HEK293 (cell line): ENCODE results near the gene ANTKMT.

ENCODE experiments used
- BCL11A ChIP-seq: fragments of 450-650 bp; formaldehyde crosslinking; IDR thresholded peaks from 2 replicates; pipeline ENCODE4 v1.5.1; 2016; ENCODE audit warnings: low read depth, missing biosample characterization, missing genetic modification characterization
- FEZF1 ChIP-seq: fragments of 450-650 bp; formaldehyde crosslinking; IDR thresholded peaks from 2 replicates; pipeline ENCODE4 v1.5.1; 2016; ENCODE audit warnings: missing biosample characterization, missing genetic modification characterization
- GLI4 ChIP-seq: fragments of 450-650 bp; formaldehyde crosslinking; IDR thresholded peaks from 2 replicates; pipeline ENCODE4 v1.5.1; 2016; ENCODE audit warnings: missing biosample characterization, missing genetic modification characterization
- HOXA7 ChIP-seq: sonication (generic); formaldehyde crosslinking; IDR thresholded peaks from 2 replicates; pipeline ENCODE4 v1.8.1; 2022; ENCODE audit warnings: missing genetic modification reagents, borderline replicate concordance
- KLF16 ChIP-seq: fragments of 450-650 bp; formaldehyde crosslinking; IDR thresholded peaks from 2 replicates; pipeline ENCODE4 v1.5.1; 2017; ENCODE audit warnings: missing biosample characterization, missing genetic modification characterization
- PRDM1 ChIP-seq: fragments of 450-650 bp; formaldehyde crosslinking; IDR thresholded peaks from 2 replicates; pipeline ENCODE4; 2016; ENCODE audit warnings: missing biosample characterization, missing genetic modification characterization
- SCRT1 ChIP-seq: fragments of 450-650 bp; formaldehyde crosslinking; IDR thresholded peaks from 2 replicates; pipeline ENCODE4 v1.5.1; 2016; ENCODE audit warnings: missing biosample characterization, missing genetic modification characterization, borderline replicate concordance
- ZNF114 ChIP-seq: fragments of 450-650 bp; formaldehyde crosslinking; IDR thresholded peaks from 2 replicates; pipeline ENCODE4 v1.5.0; 2017; ENCODE audit warnings: missing biosample characterization, missing genetic modification characterization
- ZNF138 ChIP-seq: fragments of 450-650 bp; formaldehyde crosslinking; IDR thresholded peaks from 2 replicates; pipeline ENCODE4 v1.5.1; 2016; ENCODE audit warnings: missing biosample characterization, missing genetic modification characterization, borderline replicate concordance
- ZNF16 ChIP-seq: fragments of 450-650 bp; formaldehyde crosslinking; IDR thresholded peaks from 2 replicates; pipeline ENCODE4 v1.5.1; 2016; ENCODE audit warnings: low read depth, missing biosample characterization, missing genetic modification characterization
- ZNF274 ChIP-seq, 2 experiments: fragments of 200-500 bp in 1 of 2; fragments of 450-650 bp in 1 of 2; sonication (Bioruptor generic) in 1 of 2; formaldehyde crosslinking in 1 of 2; IDR thresholded peaks; 2 replicates each; pipeline versions ENCODE4 v1.5.1 to v1.6.1; 2014 to 2016; ENCODE audit warnings: borderline replicate concordance in 1 of 2, inconsistent platforms in 1 of 2, low read length in 1 of 2, missing biosample characterization in 1 of 2, missing genetic modification characterization in 1 of 2
- ZNF341 ChIP-seq: fragments of 450-650 bp; formaldehyde crosslinking; IDR thresholded peaks from 2 replicates; pipeline ENCODE4; 2016; ENCODE audit warnings: low read depth, missing biosample characterization, missing genetic modification characterization
- ZNF37A ChIP-seq: fragments of 450-650 bp; IDR thresholded peaks from 2 replicates; pipeline ENCODE4 v1.5.1; 2018; ENCODE audit warnings: missing biosample characterization, missing genetic modification characterization
- ZNF423 ChIP-seq: fragments of 450-650 bp; formaldehyde crosslinking; IDR thresholded peaks from 2 replicates; pipeline ENCODE4 v1.5.1; 2016; ENCODE audit warnings: missing biosample characterization, missing genetic modification characterization
- ZNF530 ChIP-seq: fragments of 450-650 bp; formaldehyde crosslinking; IDR thresholded peaks from 2 replicates; pipeline ENCODE4 v1.5.1; 2016; ENCODE audit warnings: low read depth, missing biosample characterization, missing genetic modification characterization
- ZNF610 ChIP-seq: fragments of 450-650 bp; formaldehyde crosslinking; IDR thresholded peaks from 2 replicates; pipeline ENCODE4 v1.5.1; 2016; ENCODE audit warnings: missing biosample characterization, missing genetic modification characterization, borderline replicate concordance
- ZNF707 ChIP-seq: fragments of 450-650 bp; formaldehyde crosslinking; IDR thresholded peaks from 2 replicates; pipeline ENCODE4 v1.5.1; 2016; ENCODE audit warnings: missing biosample characterization, missing genetic modification characterization
- ZNF747 ChIP-seq: fragments of 450-650 bp; formaldehyde crosslinking; IDR thresholded peaks from 2 replicates; pipeline ENCODE4 v1.5.1; 2016; ENCODE audit warnings: missing biosample characterization, missing genetic modification characterization
- ZNF768 ChIP-seq: fragments of 450-650 bp; formaldehyde crosslinking; IDR thresholded peaks from 2 replicates; pipeline ENCODE4 v1.5.1; 2018; ENCODE audit warnings: missing biosample characterization, mild to moderate bottlenecking, missing genetic modification characterization
- ZNF843 ChIP-seq: fragments of 450-650 bp; formaldehyde crosslinking; IDR thresholded peaks from 2 replicates; pipeline ENCODE4 v1.5.1; 2016; ENCODE audit warnings: missing biosample characterization, missing genetic modification characterization
- ZSCAN23 ChIP-seq: fragments of 450-650 bp; formaldehyde crosslinking; IDR thresholded peaks from 2 replicates; pipeline ENCODE4 v1.5.1; 2016; ENCODE audit warnings: missing biosample characterization, missing genetic modification characterization
- TF ChIP-seq, protein P1 (sequence below): fragments of 450-650 bp; IDR thresholded peaks from 2 replicates; pipeline ENCODE4 v1.5.1; 2018; ENCODE audit warnings: missing biosample characterization, mild to moderate bottlenecking, missing genetic modification characterization
- TF ChIP-seq, protein P2 (sequence below): fragments of 450-650 bp; formaldehyde crosslinking; IDR thresholded peaks from 2 replicates; pipeline ENCODE4 v1.5.1; 2016; ENCODE audit warnings: missing biosample characterization, missing genetic modification characterization
- TF ChIP-seq, protein P3 (sequence below): sonication (generic); formaldehyde crosslinking; IDR thresholded peaks from 2 replicates; pipeline ENCODE4 v1.8.1; 2022; ENCODE audit warnings: mild to moderate bottlenecking, moderate library complexity, missing genetic modification reagents
- TF ChIP-seq, protein P4 (sequence below): fragments of 450-650 bp; formaldehyde crosslinking; IDR thresholded peaks from 2 replicates; pipeline ENCODE4 v1.5.1; 2016; ENCODE audit warnings: missing biosample characterization, missing genetic modification characterization
- TF ChIP-seq, protein P5 (sequence below): fragments of 450-650 bp; formaldehyde crosslinking; IDR thresholded peaks from 2 replicates; pipeline ENCODE4 v1.5.1; 2016; ENCODE audit warnings: missing biosample characterization, missing genetic modification characterization
- TF ChIP-seq, protein P6 (sequence below): IDR thresholded peaks from 2 replicates; pipeline ENCODE4 v1.6.1; 2011; ENCODE audit warnings: mild to moderate bottlenecking, low read depth, low read length, borderline replicate concordance
- TF ChIP-seq, protein P7 (sequence below): fragments of 450-650 bp; formaldehyde crosslinking; IDR thresholded peaks from 2 replicates; pipeline ENCODE4 v1.5.1; 2017; ENCODE audit warnings: missing biosample characterization, missing genetic modification characterization

ANTKMT gene

DNA sequence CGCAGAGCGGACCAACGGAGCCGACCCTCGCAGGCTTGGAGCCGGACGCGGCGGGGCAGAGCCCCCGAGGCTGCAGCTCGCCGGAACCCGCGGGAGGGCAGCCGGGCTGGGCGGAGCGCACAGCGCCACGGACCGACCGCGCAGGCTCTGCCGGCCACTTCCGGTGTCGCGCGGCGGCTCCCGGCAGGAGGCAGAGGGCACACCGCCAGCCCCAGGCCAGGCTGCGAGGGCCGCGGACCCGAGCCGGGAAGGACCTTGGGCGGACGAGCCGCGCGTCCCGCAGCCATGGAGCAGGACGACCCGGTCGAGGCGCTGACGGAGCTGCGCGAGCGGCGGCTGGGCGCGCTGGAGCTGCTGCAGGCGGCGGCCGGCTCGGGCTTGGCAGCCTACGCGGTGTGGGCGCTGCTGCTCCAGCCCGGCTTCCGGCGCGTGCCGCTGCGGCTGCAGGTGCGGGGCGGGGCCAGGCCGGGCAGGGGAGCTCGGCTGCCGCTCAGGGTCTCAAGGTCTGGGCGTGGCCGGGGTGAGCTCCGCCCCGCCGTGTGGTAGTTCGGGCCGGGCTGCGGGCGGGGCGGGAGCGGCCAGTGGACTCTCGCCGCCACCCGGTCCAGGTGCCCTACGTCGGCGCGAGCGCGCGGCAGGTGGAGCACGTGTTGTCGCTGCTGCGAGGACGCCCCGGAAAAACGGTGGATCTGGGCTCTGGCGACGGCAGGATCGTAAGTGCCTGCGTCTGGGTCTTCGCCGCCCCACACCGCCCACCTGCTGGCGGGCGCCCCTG lies at the start of gene ANTKMT (continued):
- TF ChIP-seq ZNF843 (no peak), ZNF423 (tag by site-specific recombination) (no peak), HOXA7 (CRISPR knock-in tag) (no peak), PRDM1 (no peak), GLI4 (tag by site-specific recombination) (no peak), KLF16 (tag by site-specific recombination) (peak; percentile 19; the same call in 1 of the 2 replicates), ZNF16 (tag by site-specific recombination) (no peak), FEZF1 (tag by site-specific recombination) (no peak), ZNF610 (no peak), ZNF341 (no peak), ZNF138 (tag by site-specific recombination) (no peak), ZSCAN23 (tag by site-specific recombination) (no peak), ZNF114 (tag by site-specific recombination) (no peak), SCRT1 (tag by site-specific recombination) (peak; percentile 78), BCL11A (tag by site-specific recombination) (no peak), ZNF274 (IDR thresholded peaks at IDR 0.05; ENCODE audit: low read length) (no peak), ZNF274 (tag by site-specific recombination; IDR thresholded peaks at IDR 0.05; ENCODE audit: borderline replicate concordance) (no peak), ZNF37A (tag by site-specific recombination) (no peak), ZNF747 (tag by site-specific recombination) (no peak), ZNF530 (no peak), ZNF707 (tag by site-specific recombination) (no peak), ZNF768 (tag by site-specific recombination) (no peak)
- TF ChIP-seq, protein P1, sequence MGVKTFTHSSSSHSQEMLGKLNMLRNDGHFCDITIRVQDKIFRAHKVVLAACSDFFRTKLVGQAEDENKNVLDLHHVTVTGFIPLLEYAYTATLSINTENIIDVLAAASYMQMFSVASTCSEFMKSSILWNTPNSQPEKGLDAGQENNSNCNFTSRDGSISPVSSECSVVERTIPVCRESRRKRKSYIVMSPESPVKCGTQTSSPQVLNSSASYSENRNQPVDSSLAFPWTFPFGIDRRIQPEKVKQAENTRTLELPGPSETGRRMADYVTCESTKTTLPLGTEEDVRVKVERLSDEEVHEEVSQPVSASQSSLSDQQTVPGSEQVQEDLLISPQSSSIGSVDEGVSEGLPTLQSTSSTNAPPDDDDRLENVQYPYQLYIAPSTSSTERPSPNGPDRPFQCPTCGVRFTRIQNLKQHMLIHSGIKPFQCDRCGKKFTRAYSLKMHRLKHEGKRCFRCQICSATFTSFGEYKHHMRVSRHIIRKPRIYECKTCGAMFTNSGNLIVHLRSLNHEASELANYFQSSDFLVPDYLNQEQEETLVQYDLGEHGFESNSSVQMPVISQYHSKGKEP (tag by site-specific recombination): peak; percentile 86
- TF ChIP-seq, protein P2, sequence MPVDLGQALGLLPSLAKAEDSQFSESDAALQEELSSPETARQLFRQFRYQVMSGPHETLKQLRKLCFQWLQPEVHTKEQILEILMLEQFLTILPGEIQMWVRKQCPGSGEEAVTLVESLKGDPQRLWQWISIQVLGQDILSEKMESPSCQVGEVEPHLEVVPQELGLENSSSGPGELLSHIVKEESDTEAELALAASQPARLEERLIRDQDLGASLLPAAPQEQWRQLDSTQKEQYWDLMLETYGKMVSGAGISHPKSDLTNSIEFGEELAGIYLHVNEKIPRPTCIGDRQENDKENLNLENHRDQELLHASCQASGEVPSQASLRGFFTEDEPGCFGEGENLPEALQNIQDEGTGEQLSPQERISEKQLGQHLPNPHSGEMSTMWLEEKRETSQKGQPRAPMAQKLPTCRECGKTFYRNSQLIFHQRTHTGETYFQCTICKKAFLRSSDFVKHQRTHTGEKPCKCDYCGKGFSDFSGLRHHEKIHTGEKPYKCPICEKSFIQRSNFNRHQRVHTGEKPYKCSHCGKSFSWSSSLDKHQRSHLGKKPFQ (tag by site-specific recombination): no peak
- TF ChIP-seq, protein P3, sequence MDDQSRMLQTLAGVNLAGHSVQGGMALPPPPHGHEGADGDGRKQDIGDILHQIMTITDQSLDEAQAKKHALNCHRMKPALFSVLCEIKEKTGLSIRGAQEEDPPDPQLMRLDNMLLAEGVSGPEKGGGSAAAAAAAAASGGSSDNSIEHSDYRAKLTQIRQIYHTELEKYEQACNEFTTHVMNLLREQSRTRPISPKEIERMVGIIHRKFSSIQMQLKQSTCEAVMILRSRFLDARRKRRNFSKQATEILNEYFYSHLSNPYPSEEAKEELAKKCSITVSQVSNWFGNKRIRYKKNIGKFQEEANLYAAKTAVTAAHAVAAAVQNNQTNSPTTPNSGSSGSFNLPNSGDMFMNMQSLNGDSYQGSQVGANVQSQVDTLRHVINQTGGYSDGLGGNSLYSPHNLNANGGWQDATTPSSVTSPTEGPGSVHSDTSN: peak; percentile 96
- TF ChIP-seq, protein P4, sequence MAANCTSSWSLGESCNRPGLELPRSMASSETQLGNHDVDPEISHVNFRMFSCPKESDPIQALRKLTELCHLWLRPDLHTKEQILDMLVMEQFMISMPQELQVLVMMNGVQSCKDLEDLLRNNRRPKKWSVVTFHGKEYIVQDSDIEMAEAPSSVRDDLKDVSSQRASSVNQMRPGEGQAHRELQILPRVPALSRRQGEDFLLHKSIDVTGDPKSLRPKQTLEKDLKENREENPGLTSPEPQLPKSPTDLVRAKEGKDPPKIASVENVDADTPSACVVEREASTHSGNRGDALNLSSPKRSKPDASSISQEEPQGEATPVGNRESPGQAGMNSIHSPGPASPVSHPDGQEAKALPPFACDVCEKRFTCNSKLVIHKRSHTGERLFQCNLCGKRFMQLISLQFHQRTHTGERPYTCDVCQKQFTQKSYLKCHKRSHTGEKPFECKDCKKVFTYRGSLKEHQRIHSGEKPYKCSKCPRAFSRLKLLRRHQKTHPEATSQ (tag by site-specific recombination): no peak
- TF ChIP-seq, protein P5, sequence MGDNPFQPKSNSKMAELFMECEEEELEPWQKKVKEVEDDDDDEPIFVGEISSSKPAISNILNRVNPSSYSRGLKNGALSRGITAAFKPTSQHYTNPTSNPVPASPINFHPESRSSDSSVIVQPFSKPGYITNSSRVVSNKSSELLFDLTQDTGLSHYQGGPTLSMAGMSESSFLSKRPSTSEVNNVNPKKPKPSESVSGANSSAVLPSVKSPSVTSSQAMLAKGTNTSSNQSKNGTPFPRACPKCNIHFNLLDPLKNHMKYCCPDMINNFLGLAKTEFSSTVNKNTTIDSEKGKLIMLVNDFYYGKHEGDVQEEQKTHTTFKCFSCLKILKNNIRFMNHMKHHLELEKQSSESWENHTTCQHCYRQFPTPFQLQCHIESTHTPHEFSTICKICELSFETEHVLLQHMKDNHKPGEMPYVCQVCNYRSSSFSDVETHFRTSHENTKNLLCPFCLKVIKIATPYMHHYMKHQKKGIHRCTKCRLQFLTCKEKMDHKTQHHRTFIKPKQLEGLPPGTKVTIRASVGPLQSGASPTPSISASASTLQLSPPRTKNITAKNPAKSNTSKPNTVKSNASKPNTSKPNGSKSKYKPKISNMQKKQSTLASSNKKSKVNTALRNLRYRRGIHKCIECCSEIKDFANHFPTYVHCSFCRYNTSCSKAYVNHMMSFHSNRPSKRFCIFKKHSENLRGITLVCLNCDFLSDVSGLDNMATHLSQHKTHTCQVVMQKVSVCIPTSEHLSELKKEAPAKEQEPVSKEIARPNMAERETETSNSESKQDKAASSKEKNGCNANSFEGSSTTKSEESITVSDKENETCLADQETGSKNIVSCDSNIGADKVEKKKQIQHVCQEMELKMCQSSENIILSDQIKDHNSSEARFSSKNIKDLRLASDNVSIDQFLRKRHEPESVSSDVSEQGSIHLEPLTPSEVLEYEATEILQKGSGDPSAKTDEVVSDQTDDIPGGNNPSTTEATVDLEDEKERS (tag by site-specific recombination): no peak
- TF ChIP-seq, protein P6, sequence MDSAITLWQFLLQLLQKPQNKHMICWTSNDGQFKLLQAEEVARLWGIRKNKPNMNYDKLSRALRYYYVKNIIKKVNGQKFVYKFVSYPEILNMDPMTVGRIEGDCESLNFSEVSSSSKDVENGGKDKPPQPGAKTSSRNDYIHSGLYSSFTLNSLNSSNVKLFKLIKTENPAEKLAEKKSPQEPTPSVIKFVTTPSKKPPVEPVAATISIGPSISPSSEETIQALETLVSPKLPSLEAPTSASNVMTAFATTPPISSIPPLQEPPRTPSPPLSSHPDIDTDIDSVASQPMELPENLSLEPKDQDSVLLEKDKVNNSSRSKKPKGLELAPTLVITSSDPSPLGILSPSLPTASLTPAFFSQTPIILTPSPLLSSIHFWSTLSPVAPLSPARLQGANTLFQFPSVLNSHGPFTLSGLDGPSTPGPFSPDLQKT: peak; percentile 38; the same call in 1 of the 2 replicates
- TF ChIP-seq, protein P7, sequence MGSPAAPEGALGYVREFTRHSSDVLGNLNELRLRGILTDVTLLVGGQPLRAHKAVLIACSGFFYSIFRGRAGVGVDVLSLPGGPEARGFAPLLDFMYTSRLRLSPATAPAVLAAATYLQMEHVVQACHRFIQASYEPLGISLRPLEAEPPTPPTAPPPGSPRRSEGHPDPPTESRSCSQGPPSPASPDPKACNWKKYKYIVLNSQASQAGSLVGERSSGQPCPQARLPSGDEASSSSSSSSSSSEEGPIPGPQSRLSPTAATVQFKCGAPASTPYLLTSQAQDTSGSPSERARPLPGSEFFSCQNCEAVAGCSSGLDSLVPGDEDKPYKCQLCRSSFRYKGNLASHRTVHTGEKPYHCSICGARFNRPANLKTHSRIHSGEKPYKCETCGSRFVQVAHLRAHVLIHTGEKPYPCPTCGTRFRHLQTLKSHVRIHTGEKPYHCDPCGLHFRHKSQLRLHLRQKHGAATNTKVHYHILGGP (tag by site-specific recombination): no peak
